Measurements from ENCODE around the gene TVP23A. TPM values are rescaled to one million over a fixed set of nuclear protein-coding genes. Genes with fewer than 3 reads are reported as not detected.

TVP23A gene
- polyA plus RNA-seq, 3 donors, result 0.06 to 0.17 (median 0.08) TPM

DNA sequence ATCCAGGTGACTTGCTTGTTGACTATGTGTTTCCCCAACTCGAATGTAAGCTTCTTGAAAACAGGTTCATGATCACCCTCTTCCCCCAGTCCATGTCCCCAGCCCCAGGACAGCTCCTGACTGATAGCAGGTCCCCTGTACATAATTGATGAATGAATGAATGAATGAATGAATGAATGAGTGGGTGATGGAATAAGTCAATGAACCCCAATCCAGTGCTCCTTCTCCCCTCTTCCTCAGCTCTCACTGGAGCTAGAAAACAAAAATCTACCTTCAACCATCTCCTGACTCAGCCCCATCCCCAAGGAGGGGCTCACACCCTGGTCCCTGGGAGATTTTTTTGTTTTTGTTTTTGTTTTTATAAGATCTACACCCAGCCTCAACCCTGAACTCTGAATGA, 16.2 kb upstream of the TVP23A start:
- Mint-ChIP-seq H3K4me1 (peaks cover 14% of the 10 kb centered on the region), H3K4me3 (no peak overlapping the region), H3K27ac (peak overlapping the region in 1 of 7 donors; percentile 33), H3K36me3 (no peaks in the 10 kb centered on the region), H3K9me3 (peaks cover 0 to 3% (median 0%) of the 10 kb centered on the region in 7 donors), H3K27me3 (ENCODE audit: low read depth in 3 of 3) (peaks cover 0 to 6% (median 4%) of the 10 kb centered on the region in 3 donors)
- Histone ChIP-seq H3K36me3 (replicated peaks in 1 of 2; ENCODE audit: control insufficient read depth in 1 of 2, insufficient read depth in 2 of 2, low read length in 2 of 2) (no peaks in the 10 kb centered on the region), H3K27ac (ENCODE audit: low read depth in 1 of 2, low read length in 2 of 2) (no peak overlapping the region), H4K20me1 (ENCODE audit: insufficient read depth, low read length) (no peaks in the 10 kb centered on the region), H2AFZ (ENCODE audit: insufficient read depth, low read depth, low read length, poor library complexity, severe bottlenecking) (no peak overlapping the region), H3K9ac (ENCODE audit: insufficient read depth, low read length, poor library complexity, severe bottlenecking) (no peak overlapping the region), H3K4me3 (replicated peaks in 1 of 3; ENCODE audit: low read depth in 2 of 3, low read length in 3 of 3) (no peak overlapping the region), H3K79me2 (ENCODE audit: insufficient read depth, low read length) (no peaks in the 10 kb centered on the region), H3K4me2 (replicated peaks; ENCODE audit: extremely low read depth, low read length, poor library complexity, severe bottlenecking) (no peak overlapping the region), H3K27me3 (ENCODE audit: control insufficient read depth in 2 of 2, insufficient read depth in 2 of 2, low read length in 2 of 2) (no peaks in the 10 kb centered on the region), H3K9me3 (replicated peaks in 1 of 2; ENCODE audit: control insufficient read depth in 1 of 2, insufficient read depth in 1 of 2, low read length in 2 of 2) (no peaks in the 10 kb centered on the region), H3K4me1 (ENCODE audit: control insufficient read depth in 1 of 2, insufficient read depth in 2 of 2, low read length in 2 of 2) (peaks cover 3 to 7% of the 10 kb centered on the region in 2 donors)
- no CpG with 5 or more reads among the region's 1 CpG for WGBS (ENCODE audit: insufficient coverage)
- intact Hi-C loops (cut with micrococcal nuclease), result no loop called here
- no peak for DNase-seq
- TF ChIP-seq, protein P1, sequence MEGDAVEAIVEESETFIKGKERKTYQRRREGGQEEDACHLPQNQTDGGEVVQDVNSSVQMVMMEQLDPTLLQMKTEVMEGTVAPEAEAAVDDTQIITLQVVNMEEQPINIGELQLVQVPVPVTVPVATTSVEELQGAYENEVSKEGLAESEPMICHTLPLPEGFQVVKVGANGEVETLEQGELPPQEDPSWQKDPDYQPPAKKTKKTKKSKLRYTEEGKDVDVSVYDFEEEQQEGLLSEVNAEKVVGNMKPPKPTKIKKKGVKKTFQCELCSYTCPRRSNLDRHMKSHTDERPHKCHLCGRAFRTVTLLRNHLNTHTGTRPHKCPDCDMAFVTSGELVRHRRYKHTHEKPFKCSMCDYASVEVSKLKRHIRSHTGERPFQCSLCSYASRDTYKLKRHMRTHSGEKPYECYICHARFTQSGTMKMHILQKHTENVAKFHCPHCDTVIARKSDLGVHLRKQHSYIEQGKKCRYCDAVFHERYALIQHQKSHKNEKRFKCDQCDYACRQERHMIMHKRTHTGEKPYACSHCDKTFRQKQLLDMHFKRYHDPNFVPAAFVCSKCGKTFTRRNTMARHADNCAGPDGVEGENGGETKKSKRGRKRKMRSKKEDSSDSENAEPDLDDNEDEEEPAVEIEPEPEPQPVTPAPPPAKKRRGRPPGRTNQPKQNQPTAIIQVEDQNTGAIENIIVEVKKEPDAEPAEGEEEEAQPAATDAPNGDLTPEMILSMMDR (IDR thresholded peaks at IDR 0.05), result no peak

DNA sequence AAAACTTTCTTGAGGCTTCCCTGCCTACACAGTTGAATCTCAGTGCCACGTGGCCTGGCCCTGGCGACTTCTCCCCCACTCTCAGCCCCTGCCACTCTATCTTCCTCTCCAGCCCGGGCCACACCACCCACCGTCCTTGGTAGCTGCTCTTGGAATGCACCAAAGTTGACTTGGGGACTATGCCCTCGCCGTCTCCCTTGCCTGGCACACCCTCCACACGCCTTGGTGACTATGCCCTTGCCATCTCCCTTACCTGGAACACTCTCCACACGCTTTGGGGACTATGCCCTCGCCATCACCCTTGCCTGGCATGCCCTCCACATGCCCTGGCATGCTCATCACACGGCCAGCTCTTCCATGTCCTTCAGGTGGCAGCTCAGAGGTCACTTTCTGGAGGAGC, 15.5 kb upstream of the TVP23A start:
- H3K9me3 ChIP-seq (replicated peaks in 1 of 2; ENCODE audit: control insufficient read depth in 1 of 2, insufficient read depth in 1 of 2, low read length in 2 of 2), result no peaks in the 10 kb centered on the region
- no peak overlapping the region for H3K4me3 ChIP-seq (replicated peaks in 1 of 3; ENCODE audit: low read depth in 2 of 3, low read length in 3 of 3)
- no peaks in the 10 kb centered on the region for H3K36me3 Mint-ChIP-seq
- TF ChIP-seq, protein P1 (IDR thresholded peaks at IDR 0.05), result no peak
- no peaks in the 10 kb centered on the region for H4K20me1 ChIP-seq (ENCODE audit: insufficient read depth, low read length)
- H3K4me1 Mint-ChIP-seq, result peaks cover 21% of the 10 kb centered on the region
- intact Hi-C loops (cut with micrococcal nuclease), result no loop called here
- peaks cover 0 to 3% (median 0%) of the 10 kb centered on the region in 7 donors for H3K9me3 Mint-ChIP-seq
- WGBS (ENCODE audit: insufficient coverage), result 95% methylated on average over 10 of the region's 10 CpGs
- H3K4me2 ChIP-seq (replicated peaks; ENCODE audit: extremely low read depth, low read length, poor library complexity, severe bottlenecking), result no peak overlapping the region
- H3K27me3 ChIP-seq (ENCODE audit: control insufficient read depth in 2 of 2, insufficient read depth in 2 of 2, low read length in 2 of 2), result no peaks in the 10 kb centered on the region
- H3K36me3 ChIP-seq (replicated peaks in 1 of 2; ENCODE audit: control insufficient read depth in 1 of 2, insufficient read depth in 2 of 2, low read length in 2 of 2), result no peaks in the 10 kb centered on the region
- H3K27ac Mint-ChIP-seq, result peak overlapping the region in 1 of 7 donors; percentile 58
- H3K4me3 Mint-ChIP-seq, result no peak overlapping the region
- no peaks in the 10 kb centered on the region for H3K79me2 ChIP-seq (ENCODE audit: insufficient read depth, low read length)
- H2AFZ ChIP-seq (ENCODE audit: insufficient read depth, low read depth, low read length, poor library complexity, severe bottlenecking), result no peak overlapping the region
- peaks cover 0 to 6% (median 4%) of the 10 kb centered on the region in 3 donors for H3K27me3 Mint-ChIP-seq (ENCODE audit: low read depth in 3 of 3)
- H3K27ac ChIP-seq (ENCODE audit: low read depth in 1 of 2, low read length in 2 of 2), result no peak overlapping the region
- no peak for DNase-seq
- no peak overlapping the region for H3K9ac ChIP-seq (ENCODE audit: insufficient read depth, low read length, poor library complexity, severe bottlenecking)
- peaks cover 7 to 10% of the 10 kb centered on the region in 2 donors for H3K4me1 ChIP-seq (ENCODE audit: control insufficient read depth in 1 of 2, insufficient read depth in 2 of 2, low read length in 2 of 2)
